Measurements from ENCODE around the gene SYNE2. TPM values are rescaled to one million over a fixed set of nuclear protein-coding genes. Genes with fewer than 3 reads are reported as not detected.

Gene SYNE2
- polyA plus RNA-seq, 1 donor = 158 TPM

GRCh38 chr14:64217308-64217707, 364.5 kb downstream of the SYNE2 start:
- DNase-seq = no peak

- DNase-seq = no peak
These were observed 365.0 kb downstream of the SYNE2 start for GRCh38 chr14:64217834-64218233.

GRCh38 chr14:64218344-64219240, 365.8 kb downstream of the SYNE2 start:
- no peak for DNase-seq

GRCh38 chr14:64220056-64220455, 367.3 kb downstream of the SYNE2 start:
- DNase-seq = no peak

- no peak for DNase-seq
These were observed 367.7 kb downstream of the SYNE2 start for GRCh38 chr14:64220466-64220865.

- DNase-seq = no peak
These were observed 368.7 kb downstream of the SYNE2 start for GRCh38 chr14:64221391-64222003.

GRCh38 chr14:64225151-64225757, 372.4 kb downstream of the SYNE2 start:
- no peak for DNase-seq

- DNase-seq = no peak
These were observed 375.1 kb downstream of the SYNE2 start for GRCh38 chr14:64227856-64228255.

- DNase-seq = no peak
These were observed 376.7 kb downstream of the SYNE2 start for GRCh38 chr14:64229489-64229888.

- no peak for DNase-seq
These were observed 379.5 kb downstream of the SYNE2 start for GRCh38 chr14:64232095-64232838.

GRCh38 chr14:64232944-64233343, 380.1 kb downstream of the SYNE2 start:
- no peak for DNase-seq

- no peak for DNase-seq
These were observed 380.9 kb downstream of the SYNE2 start for GRCh38 chr14:64233531-64234190.

GRCh38 chr14:64234877-64235651, 382.3 kb downstream of the SYNE2 start:
- DNase-seq = no peak

GRCh38 chr14:64235652-64236640, 383.1 kb downstream of the SYNE2 start:
- no peak for DNase-seq

- DNase-seq = no peak
These were observed 385.2 kb downstream of the SYNE2 start for GRCh38 chr14:64238049-64238448.

GRCh38 chr14:64238631-64239030, 385.8 kb downstream of the SYNE2 start:
- DNase-seq = no peak

GRCh38 chr14:64244279-64244678, 391.5 kb downstream of the SYNE2 start:
- no peak for DNase-seq

- DNase-seq = no peak
These were observed 392.7 kb downstream of the SYNE2 start for GRCh38 chr14:64245491-64245890.

GRCh38 chr14:64246688-64247087, 393.9 kb downstream of the SYNE2 start:
- no peak for DNase-seq

- no peak for DNase-seq
These were observed 394.4 kb downstream of the SYNE2 start for GRCh38 chr14:64247195-64247594.

All from left kidney (tissue), 2 donors.